HepG2 (cell line): ENCODE measurements around the gene PCGF6. TPM values are rescaled to one million over a fixed set of nuclear protein-coding genes. Genes with fewer than 3 reads are reported as not detected.
A peak's percentile ranks its signal among the peaks of the same experiment; 100 is the strongest.

Experiments
- ELF1 ChIP-seq: sonication (generic); formaldehyde crosslinking; IDR thresholded peaks from 2 replicates; pipeline ENCODE4 v1.4.0; 2020; ENCODE audit warnings: missing genetic modification reagents
- HOXD1 ChIP-seq: sonication (generic); formaldehyde crosslinking; IDR thresholded peaks from 2 replicates; pipeline ENCODE4 v1.5.0; 2020; ENCODE audit warnings: missing genetic modification reagents
- KDM2A ChIP-seq: sonication (generic); formaldehyde crosslinking; IDR thresholded peaks from 2 replicates; pipeline ENCODE4 v1.4.0; 2020; ENCODE audit warnings: low read depth, missing genetic modification reagents, borderline replicate concordance
- RNF219 ChIP-seq: sonication (generic); formaldehyde crosslinking; IDR thresholded peaks from 2 replicates; pipeline ENCODE4 v1.5.0; 2020; ENCODE audit warnings: mild to moderate bottlenecking, missing genetic modification reagents
- SCMH1 ChIP-seq: sonication (generic); formaldehyde crosslinking; IDR thresholded peaks from 2 replicates; pipeline ENCODE4 v1.9.0; 2021; ENCODE audit warnings: missing genetic modification reagents, mild to moderate bottlenecking, borderline replicate concordance
- ZNF124 ChIP-seq: sonication (generic); formaldehyde crosslinking; IDR thresholded peaks from 2 replicates; pipeline ENCODE4 v1.4.0; 2020; ENCODE audit warnings: missing genetic modification reagents
- ZNF737 ChIP-seq: sonication (generic); formaldehyde crosslinking; IDR thresholded peaks from 2 replicates; pipeline ENCODE4 v1.5.0; 2020; ENCODE audit warnings: missing genetic modification reagents, mild to moderate bottlenecking, borderline replicate concordance
- ZNF777 ChIP-seq: sonication (generic); formaldehyde crosslinking; IDR thresholded peaks from 2 replicates; pipeline ENCODE4 v1.4.0; 2020; ENCODE audit warnings: missing genetic modification reagents
- polyA plus RNA-seq, 8 experiments: library from polyadenylated mRNA; depleted of rRNA in 3 of 8; stranded (reverse) in 7 of 8; unstranded in 1 of 8; fragments of >200 nt; fragmentation: Illumina TruSeq in 4 of 8; extraction: Trizol in 4 of 8; gene quantifications; 2 replicates each; pipeline versions ENCODE4 v1.2.1 to v1.2.3, GENCODE V29; 2011 to 2016; ENCODE audit warnings: low read depth in 4 of 8, missing spikeins in 1 of 8, mixed read lengths in 1 of 8; ENCODE audit not compliant: insufficient read depth in 1 of 8
- total RNA-seq, 5 experiments: library from RNA; depleted of rRNA; stranded (reverse); fragments of >200 nt; fragmentation: Illumina TruSeq; extraction: Trizol; gene quantifications; 2 replicates each; pipeline ENCODE4 v1.2.3, GENCODE V29; 2016; ENCODE audit warnings: low read depth in 1 of 5
- TF ChIP-seq, protein P1 (sequence below): sonication (generic); formaldehyde crosslinking; IDR thresholded peaks from 2 replicates; pipeline ENCODE4 v1.4.0; 2020; ENCODE audit warnings: missing genetic modification reagents
- TF ChIP-seq, protein P2 (sequence below): sonication (generic); formaldehyde crosslinking; IDR thresholded peaks from 2 replicates; pipeline ENCODE4 v1.5.0; 2020; ENCODE audit warnings: mild to moderate bottlenecking, missing genetic modification reagents
- TF ChIP-seq, protein P3 (sequence below): sonication (generic); formaldehyde crosslinking; IDR thresholded peaks from 2 replicates; pipeline ENCODE4 v1.4.0; 2020; ENCODE audit warnings: mild to moderate bottlenecking, missing genetic modification reagents

PCGF6 gene
- total and polyA plus RNA-seq, 2 of the 13 experiments (the other 11 are each of a cell fraction or from before 2014, with no cell fraction given) = 5.2 to 19.4 TPM

DNA sequence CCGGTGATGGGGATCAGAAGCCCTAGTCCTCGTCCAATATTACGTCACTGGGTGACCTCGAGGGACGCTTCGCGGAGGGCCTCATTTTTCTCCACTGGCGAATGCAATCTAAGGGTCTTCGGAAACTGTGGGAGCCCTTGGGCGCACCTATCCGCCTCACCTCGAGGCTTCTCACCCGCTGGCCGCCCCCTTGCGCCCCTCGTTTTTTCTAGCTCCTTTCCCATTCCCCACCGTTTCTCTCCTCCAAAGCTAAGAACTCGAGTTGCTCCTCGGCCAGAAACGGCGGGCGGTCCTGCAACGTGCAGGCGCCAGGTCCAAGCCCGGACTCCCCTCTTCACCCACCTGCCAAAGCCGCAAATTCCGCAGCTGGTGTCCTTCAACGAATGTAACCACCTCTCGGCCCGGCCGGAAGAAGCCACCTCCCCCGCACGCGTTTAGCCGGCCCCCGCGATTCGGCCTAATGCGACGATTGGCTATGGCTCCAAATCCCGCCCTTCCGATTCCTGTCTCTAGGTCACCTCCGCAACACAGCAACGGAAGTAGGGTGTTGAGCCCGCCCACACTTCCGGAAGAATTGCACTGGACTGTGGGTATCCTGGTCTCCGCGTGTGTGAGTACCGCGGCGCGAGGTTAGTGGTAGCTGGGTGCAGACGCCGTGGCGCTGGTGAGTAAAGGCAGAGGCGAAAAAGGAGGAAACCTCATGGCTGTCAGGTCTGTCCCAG lies 45.3 kb upstream of the PCGF6 start, which contains the start of the genes ATP5MK and PDCD11 (continued):
- TF ChIP-seq, protein P1, sequence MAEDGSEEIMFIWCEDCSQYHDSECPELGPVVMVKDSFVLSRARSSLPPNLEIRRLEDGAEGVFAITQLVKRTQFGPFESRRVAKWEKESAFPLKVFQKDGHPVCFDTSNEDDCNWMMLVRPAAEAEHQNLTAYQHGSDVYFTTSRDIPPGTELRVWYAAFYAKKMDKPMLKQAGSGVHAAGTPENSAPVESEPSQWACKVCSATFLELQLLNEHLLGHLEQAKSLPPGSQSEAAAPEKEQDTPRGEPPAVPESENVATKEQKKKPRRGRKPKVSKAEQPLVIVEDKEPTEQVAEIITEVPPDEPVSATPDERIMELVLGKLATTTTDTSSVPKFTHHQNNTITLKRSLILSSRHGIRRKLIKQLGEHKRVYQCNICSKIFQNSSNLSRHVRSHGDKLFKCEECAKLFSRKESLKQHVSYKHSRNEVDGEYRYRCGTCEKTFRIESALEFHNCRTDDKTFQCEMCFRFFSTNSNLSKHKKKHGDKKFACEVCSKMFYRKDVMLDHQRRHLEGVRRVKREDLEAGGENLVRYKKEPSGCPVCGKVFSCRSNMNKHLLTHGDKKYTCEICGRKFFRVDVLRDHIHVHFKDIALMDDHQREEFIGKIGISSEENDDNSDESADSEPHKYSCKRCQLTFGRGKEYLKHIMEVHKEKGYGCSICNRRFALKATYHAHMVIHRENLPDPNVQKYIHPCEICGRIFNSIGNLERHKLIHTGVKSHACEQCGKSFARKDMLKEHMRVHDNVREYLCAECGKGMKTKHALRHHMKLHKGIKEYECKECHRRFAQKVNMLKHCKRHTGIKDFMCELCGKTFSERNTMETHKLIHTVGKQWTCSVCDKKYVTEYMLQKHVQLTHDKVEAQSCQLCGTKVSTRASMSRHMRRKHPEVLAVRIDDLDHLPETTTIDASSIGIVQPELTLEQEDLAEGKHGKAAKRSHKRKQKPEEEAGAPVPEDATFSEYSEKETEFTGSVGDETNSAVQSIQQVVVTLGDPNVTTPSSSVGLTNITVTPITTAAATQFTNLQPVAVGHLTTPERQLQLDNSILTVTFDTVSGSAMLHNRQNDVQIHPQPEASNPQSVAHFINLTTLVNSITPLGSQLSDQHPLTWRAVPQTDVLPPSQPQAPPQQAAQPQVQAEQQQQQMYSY (CRISPR knock-in tag) = no peak
- TF ChIP-seq, protein P2, sequence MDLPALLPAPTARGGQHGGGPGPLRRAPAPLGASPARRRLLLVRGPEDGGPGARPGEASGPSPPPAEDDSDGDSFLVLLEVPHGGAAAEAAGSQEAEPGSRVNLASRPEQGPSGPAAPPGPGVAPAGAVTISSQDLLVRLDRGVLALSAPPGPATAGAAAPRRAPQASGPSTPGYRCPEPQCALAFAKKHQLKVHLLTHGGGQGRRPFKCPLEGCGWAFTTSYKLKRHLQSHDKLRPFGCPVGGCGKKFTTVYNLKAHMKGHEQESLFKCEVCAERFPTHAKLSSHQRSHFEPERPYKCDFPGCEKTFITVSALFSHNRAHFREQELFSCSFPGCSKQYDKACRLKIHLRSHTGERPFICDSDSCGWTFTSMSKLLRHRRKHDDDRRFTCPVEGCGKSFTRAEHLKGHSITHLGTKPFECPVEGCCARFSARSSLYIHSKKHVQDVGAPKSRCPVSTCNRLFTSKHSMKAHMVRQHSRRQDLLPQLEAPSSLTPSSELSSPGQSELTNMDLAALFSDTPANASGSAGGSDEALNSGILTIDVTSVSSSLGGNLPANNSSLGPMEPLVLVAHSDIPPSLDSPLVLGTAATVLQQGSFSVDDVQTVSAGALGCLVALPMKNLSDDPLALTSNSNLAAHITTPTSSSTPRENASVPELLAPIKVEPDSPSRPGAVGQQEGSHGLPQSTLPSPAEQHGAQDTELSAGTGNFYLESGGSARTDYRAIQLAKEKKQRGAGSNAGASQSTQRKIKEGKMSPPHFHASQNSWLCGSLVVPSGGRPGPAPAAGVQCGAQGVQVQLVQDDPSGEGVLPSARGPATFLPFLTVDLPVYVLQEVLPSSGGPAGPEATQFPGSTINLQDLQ (CRISPR knock-in tag) = no peak
- TF ChIP-seq ZNF124 (CRISPR knock-in tag) (peak; percentile 82; the same call in 1 of the 2 replicates), KDM2A (peak; percentile 65), ZNF777 (CRISPR knock-in tag) (no peak), HOXD1 (CRISPR knock-in tag) (no peak; the same call in 1 of the 2 replicates), ELF1 (peak; percentile 94), ZNF737 (CRISPR knock-in tag) (no peak), SCMH1 (CRISPR knock-in tag) (no peak), RNF219 (no peak)
- TF ChIP-seq, protein P3, sequence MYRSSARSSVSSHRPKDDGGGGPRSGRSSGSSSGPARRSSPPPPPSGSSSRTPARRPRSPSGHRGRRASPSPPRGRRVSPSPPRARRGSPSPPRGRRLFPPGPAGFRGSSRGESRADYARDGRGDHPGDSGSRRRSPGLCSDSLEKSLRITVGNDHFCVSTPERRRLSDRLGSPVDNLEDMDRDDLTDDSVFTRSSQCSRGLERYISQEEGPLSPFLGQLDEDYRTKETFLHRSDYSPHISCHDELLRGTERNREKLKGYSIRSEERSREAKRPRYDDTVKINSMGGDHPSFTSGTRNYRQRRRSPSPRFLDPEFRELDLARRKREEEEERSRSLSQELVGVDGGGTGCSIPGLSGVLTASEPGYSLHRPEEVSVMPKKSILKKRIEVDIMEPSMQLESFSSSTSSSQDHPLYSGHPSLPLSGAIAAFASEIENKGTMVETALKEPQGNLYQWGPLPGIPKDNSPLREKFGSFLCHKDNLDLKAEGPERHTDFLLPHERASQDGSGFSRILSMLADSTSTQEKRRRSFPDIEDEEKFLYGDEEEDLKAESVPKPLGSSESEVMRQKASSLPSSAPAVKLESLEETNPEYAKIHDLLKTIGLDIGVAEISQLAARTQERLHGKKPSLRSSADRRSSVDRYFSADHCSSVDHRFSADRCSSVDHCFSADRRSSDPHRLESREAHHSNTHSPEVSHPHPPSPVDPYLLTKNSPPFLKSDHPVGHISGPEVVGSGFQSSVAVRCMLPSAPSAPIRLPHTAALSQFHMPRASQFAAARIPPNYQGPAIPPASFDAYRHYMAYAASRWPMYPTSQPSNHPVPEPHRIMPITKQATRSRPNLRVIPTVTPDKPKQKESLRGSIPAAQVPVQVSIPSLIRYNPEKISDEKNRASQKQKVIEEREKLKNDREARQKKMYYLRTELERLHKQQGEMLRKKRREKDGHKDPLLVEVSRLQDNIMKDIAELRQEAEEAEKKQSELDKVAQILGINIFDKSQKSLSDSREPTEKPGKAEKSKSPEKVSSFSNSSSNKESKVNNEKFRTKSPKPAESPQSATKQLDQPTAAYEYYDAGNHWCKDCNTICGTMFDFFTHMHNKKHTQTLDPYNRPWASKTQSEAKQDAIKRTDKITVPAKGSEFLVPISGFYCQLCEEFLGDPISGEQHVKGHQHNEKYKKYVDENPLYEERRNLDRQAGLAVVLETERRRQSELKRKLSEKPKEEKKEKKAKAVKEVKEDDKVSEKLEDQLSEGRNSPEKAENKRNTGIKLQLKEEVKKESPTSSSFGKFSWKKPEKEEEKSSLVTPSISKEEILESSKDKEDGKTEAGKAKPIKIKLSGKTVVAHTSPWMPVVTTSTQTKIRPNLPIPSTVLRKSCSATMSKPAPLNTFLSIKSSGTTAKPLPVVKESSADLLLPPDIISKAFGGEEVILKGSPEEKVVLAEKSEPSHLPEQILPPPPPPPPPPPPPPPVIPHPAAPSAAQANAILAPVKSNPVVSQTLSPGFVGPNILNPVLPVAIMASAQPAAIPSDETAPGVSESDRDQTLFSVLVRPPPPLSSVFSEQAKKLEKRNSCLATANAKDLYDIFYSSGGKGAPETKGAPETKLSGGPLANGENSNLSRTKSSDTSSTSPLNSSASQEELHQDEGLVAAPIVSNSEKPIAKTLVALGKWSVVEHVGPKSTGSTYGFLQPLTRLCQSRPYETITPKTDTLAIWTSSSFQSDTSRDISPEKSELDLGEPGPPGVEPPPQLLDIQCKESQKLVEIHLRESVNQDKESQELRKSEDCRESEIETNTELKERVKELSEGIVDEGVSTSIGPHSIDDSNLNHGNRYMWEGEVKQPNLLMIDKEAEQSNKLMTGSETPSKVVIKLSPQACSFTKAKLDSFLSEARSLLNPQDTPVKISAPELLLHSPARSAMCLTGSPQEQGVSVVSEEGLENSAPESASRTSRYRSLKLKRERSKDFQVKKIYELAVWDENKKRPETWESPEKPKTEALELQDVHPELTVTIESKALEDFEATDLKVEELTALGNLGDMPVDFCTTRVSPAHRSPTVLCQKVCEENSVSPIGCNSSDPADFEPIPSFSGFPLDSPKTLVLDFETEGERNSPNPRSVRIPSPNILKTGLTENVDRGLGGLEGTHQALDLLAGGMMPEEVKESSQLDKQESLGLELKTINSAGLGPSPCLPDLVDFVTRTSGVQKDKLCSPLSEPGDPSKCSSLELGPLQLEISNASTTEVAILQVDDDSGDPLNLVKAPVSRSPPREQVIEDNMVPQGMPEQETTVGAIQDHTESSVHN = no peak
